GM12878 (cell line): ENCODE measurements around the gene PPOX. TPM values are rescaled to one million over a fixed set of nuclear protein-coding genes. Genes with fewer than 3 reads are reported as not detected.

Source experiments
- ATAC-seq: fragments of 200-7000 bp; cut with Tn5 transposase; 3 replicates; pipeline ENCODE4 v1.9.1; 2020; ENCODE audit warnings: mild to moderate bottlenecking, moderate library complexity
- BruUV-seq: library from RNA; stranded (reverse); fragments of 400-500 nt; replicated peaks from 2 replicates; lab custom pipeline; 2021; lab: Mats Ljungman, UMichigan
- CTCF ChIA-PET: fragments of 300-600 bp; sonication (Branson Sonifier 250); formaldehyde crosslinking; extraction: SDS; loops from one replicate; lab custom pipeline; 2021; ENCODE audit warnings: inconsistent platforms; lab: Yijun Ruan, JAX
- POLR2A ChIA-PET: fragments of 350-600 bp; formaldehyde crosslinking; extraction: SDS; loops from one replicate; lab custom pipeline; 2021; ENCODE audit warnings: inconsistent platforms; lab: Charles Lee
- RAD21 ChIA-PET: fragments of 300-600 bp; sonication (Branson Sonifier 250); formaldehyde crosslinking; loops from one replicate; lab custom pipeline; 2023; ENCODE audit warnings: antibody characterized with exemption; ENCODE audit not compliant: unreplicated experiment; lab: Charles Lee
- SMC1A ChIA-PET: fragments of 300-600 bp; sonication (Branson Sonifier 250); formaldehyde crosslinking; loops from one replicate; lab custom pipeline; 2023; ENCODE audit not compliant: unreplicated experiment, uncharacterized antibody; lab: Charles Lee
- DNase-seq: peaks from one replicate; pipeline ENCODE4 v3.0.0-alpha.2; 2011; ENCODE audit warnings: low read depth, low spot score
- FAIRE-seq: peaks from 3 replicates; lab custom pipeline; 2011; peaks lifted over from hg19 to GRCh38; lab: Jason Lieb, UNC
- H2AFZ ChIP-seq: 2 replicates; pipeline ENCODE4 v1.6.0; 2011; ENCODE audit warnings: low read depth, low read length, control low read depth; ENCODE audit not compliant: control insufficient read depth
- H3K27ac ChIP-seq: 2 replicates; pipeline ENCODE4 v1.5.1; 2011; ENCODE audit warnings: control low read depth; ENCODE audit not compliant: control insufficient read depth, insufficient read depth
- H3K27me3 ChIP-seq, 2 experiments: replicated peaks in 1 of 2; 2 replicates each; pipeline versions ENCODE4 v1.6.0 to v1.6.1; 2011; ENCODE audit warnings: low read length in 1 of 2; ENCODE audit not compliant: control insufficient read depth in 2 of 2, insufficient read depth in 2 of 2
- H3K36me3 ChIP-seq, 2 experiments: 2 replicates each; pipeline ENCODE4 v1.5.1; 2011; ENCODE audit warnings: low read length in 1 of 2; ENCODE audit not compliant: control insufficient read depth in 2 of 2, insufficient read depth in 2 of 2
- H3K4me1 ChIP-seq: 2 replicates; pipeline ENCODE4 v1.6.1; 2011; ENCODE audit warnings: mild to moderate bottlenecking, low read length, moderate library complexity, mixed read lengths; ENCODE audit not compliant: control insufficient read depth, insufficient read depth
- H3K4me2 ChIP-seq: 2 replicates; pipeline ENCODE4 v1.6.0; 2011; ENCODE audit warnings: control low read depth; ENCODE audit not compliant: control insufficient read depth, insufficient read depth
- H3K4me3 ChIP-seq: fragments of 200-600 bp; sonication (generic); 2 replicates; pipeline ENCODE4 v1.5.1; 2016
- H3K79me2 ChIP-seq: 2 replicates; pipeline ENCODE4 v1.6.0; 2011; ENCODE audit warnings: low read length; ENCODE audit not compliant: control insufficient read depth, insufficient read depth
- H3K9ac ChIP-seq: 2 replicates; pipeline ENCODE4 v1.8.0; 2011; ENCODE audit warnings: low read length, control low read depth, mixed read lengths; ENCODE audit not compliant: control insufficient read depth, insufficient read depth
- H3K9me3 ChIP-seq: replicated peaks from 3 replicates; pipeline ENCODE4 v1.5.1; 2011; ENCODE audit warnings: mild to moderate bottlenecking, low read length; ENCODE audit not compliant: control insufficient read depth, insufficient read depth
- H4K20me1 ChIP-seq: 2 replicates; pipeline ENCODE4 v1.6.0; 2011; ENCODE audit not compliant: control insufficient read depth, insufficient read depth
- BCL11A ChIP-seq: IDR thresholded peaks from 2 replicates; pipeline ENCODE4 v1.6.1; 2011; ENCODE audit warnings: low read depth, low read length
- NKRF ChIP-seq: fragments of 450-650 bp; conservative IDR thresholded peaks from 2 replicates; pipeline ENCODE4 v1.6.1; 2017; ENCODE audit warnings: mild to moderate bottlenecking, moderate library complexity
- PAX8 ChIP-seq: fragments of 450-650 bp; IDR thresholded peaks from 2 replicates; pipeline ENCODE4 v1.6.1; 2017; ENCODE audit warnings: mild to moderate bottlenecking, moderate library complexity
- PBX3 ChIP-seq: IDR thresholded peaks from 2 replicates; pipeline ENCODE4 v1.6.1; 2011; ENCODE audit warnings: mild to moderate bottlenecking, low read depth, low read length, moderate library complexity; ENCODE audit not compliant: insufficient replicate concordance
- SUZ12 ChIP-seq: fragments of 200-600 bp; sonication (generic); IDR thresholded peaks from one replicate; pipeline ENCODE4 v1.6.1; 2018; ENCODE audit warnings: antibody characterized with exemption, mild to moderate bottlenecking; ENCODE audit not compliant: unreplicated experiment
- TCF3 ChIP-seq: IDR thresholded peaks from 2 replicates; pipeline ENCODE4 v1.6.1; 2012; ENCODE audit warnings: low read depth, mild to moderate bottlenecking, low read length, borderline replicate concordance; ENCODE audit not compliant: insufficient read depth
- ZZZ3 ChIP-seq: IDR thresholded peaks from 2 replicates; pipeline ENCODE4 v1.6.1; 2011; ENCODE audit warnings: low read depth; ENCODE audit not compliant: control insufficient read depth, insufficient read length
- WGBS: methylation state at CpG from one replicate; pipeline ENCODE4 v1.1.6; 2016; ENCODE audit warnings: low lambda C conversion rate; ENCODE audit not compliant: insufficient replicate concordance, insufficient coverage; ENCODE audit errors: missing lambda C conversion rate; 5-methylcytosine and 5-hydroxymethylcytosine counted together
- in situ Hi-C: fragments of 300-500 bp; cut with MboI; formaldehyde crosslinking; loops from 9 replicates; pipeline ENCODE4 v1.14.3; 2018; ENCODE audit warnings: mixed read lengths
- intact Hi-C: fragments of 100-400 bp; cut with micrococcal nuclease; formaldehyde crosslinking; loops from one replicate; pipeline ENCODE4 v1.14.2; 2022; ENCODE audit not compliant: unreplicated experiment
- polyA plus RNA-seq, 11 experiments: library from polyadenylated mRNA; depleted of rRNA in 4 of 11; unstranded in 6 of 11; stranded (reverse) in 5 of 11; fragments of >200 nt; fragmentation: Nextera tagmentation in 4 of 11; fragmentation: Illumina TruSeq in 1 of 11; extraction: Ambion mirVana in 4 of 11; extraction: Trizol in 1 of 11; gene quantifications; 1 replicate in 1 of 11; 2 replicates in 10 of 11; pipeline versions ENCODE4 v1.2.1 to v1.2.3, GENCODE V29; 2011 to 2016; ENCODE audit warnings: inconsistent platforms in 2 of 11, missing spikeins in 2 of 11, low read depth in 1 of 11
- total RNA-seq, 4 experiments: library from RNA; depleted of rRNA in 3 of 4; stranded (reverse); fragments of >200 nt in 3 of 4; fragmentation: Illumina TruSeq in 1 of 4; extraction: Trizol in 1 of 4; gene quantifications; 2 replicates each; pipeline versions ENCODE4 v1.2.1 to v1.2.3, GENCODE V29; 2013 to 2021

PPOX gene
- total and polyA plus RNA-seq, 10 of the 15 experiments (the other 5 are each of a cell fraction or from before 2014, with no cell fraction given) = 8.9 to 31.5 (median 20.3) TPM

- ChIA-PET SMC1A (no interaction called here), POLR2A (interaction anchor here (0.7 kb wide), 1 partner anchor 81 kb away, joined by 3 read pairs; no protein-coding TSS in a partner anchor), RAD21 (no interaction called here), CTCF (no interaction called here)
- Histone ChIP-seq H3K4me3 (no peak overlapping the region), H3K79me2 (peaks cover 16% of the 10 kb centered on the region), H3K27me3 (no peaks in the 10 kb centered on the region), H3K9me3 (no peaks in the 10 kb centered on the region), H3K36me3 (peaks cover 17 to 18% of the 10 kb centered on the region in 2 experiments), H3K4me1 (peaks cover 19% of the 10 kb centered on the region), H3K27ac (no peak overlapping the region), H3K9ac (no peak overlapping the region), H4K20me1 (no peaks in the 10 kb centered on the region), H3K4me2 (no peak overlapping the region), H2AFZ (no peak overlapping the region)
- no peak for DNase-seq
- intact Hi-C loops = no loop called here
- no TSS peak for BruUV-seq
- no peak for ATAC-seq
- in situ Hi-C loops = no loop called here
- 93% methylated on average over 6 of the region's 6 CpGs for WGBS
- no peak for FAIRE-seq
- TF ChIP-seq PAX8 (no peak), TCF3 (no peak), SUZ12 (no peak), BCL11A (no peak), NKRF (no peak), ZZZ3 (no peak), PBX3 (no peak)
Observed at GRCh38 chr1:161122967-161123366, 43.3 kb upstream of the PPOX start.
